ENCODE results near the gene LY6G5C. TPM values are rescaled to one million over a fixed set of nuclear protein-coding genes. Genes with fewer than 3 reads are reported as not detected.

Gene LY6G5C
- total and polyA plus RNA-seq, 2 experiments from 2014 or later, result 2.1 TPM; not detected in 1

GRCh38 chr6:31634131-31634530, 46.7 kb downstream of the LY6G5C start:
- Histone ChIP-seq H3F3A (replicated peaks; ENCODE audit: low read depth) (peaks cover 73% of the 10 kb centered on the region), H3K4me2 (no peak overlapping the region), H3K27me3 (ENCODE audit: insufficient read depth) (no peaks in the 10 kb centered on the region), H3K27ac (ENCODE audit: low read depth) (no peak overlapping the region), H3K4me1 (ENCODE audit: insufficient read depth) (no peaks in the 10 kb centered on the region), H4K20me1 (replicated peaks; ENCODE audit: insufficient read depth) (peaks cover 41% of the 10 kb centered on the region), H2AFZ (no peak overlapping the region), H3K4me3 (no peak overlapping the region), H3K79me2 (replicated peaks; ENCODE audit: insufficient read depth) (peaks cover 17% of the 10 kb centered on the region), H3K36me3 (ENCODE audit: insufficient read depth) (peaks cover 69% of the 10 kb centered on the region), H3K9me2 (ENCODE audit: insufficient read depth) (no peaks in the 10 kb centered on the region)
- Mint-ChIP-seq H3K36me3 (ENCODE audit: low read depth) (peaks cover 95% of the 10 kb centered on the region), H3K27ac (no peak overlapping the region), H3K4me1 (no peaks in the 10 kb centered on the region), H3K4me3 (no peak overlapping the region), H3K9me3 (no peaks in the 10 kb centered on the region; the same call in 2 of the 3 replicates), H3K27me3 (ENCODE audit: insufficient read depth, low read depth, poor library complexity) (peaks cover 5% of the 10 kb centered on the region)
- ATAC-seq (no peak), DNase-seq (ENCODE audit: low spot score) (no peak)
- TF ChIP-seq ZNF331 (CRISPR knock-in tag; IDR thresholded peaks at IDR 0.05; ENCODE audit: low read depth), result no peak
- TF ChIP-seq STAT1 (IDR thresholded peaks at IDR 0.05; ENCODE audit: unreplicated experiment), result no peak
- TF ChIP-seq POLR2AphosphoS5 (IDR thresholded peaks at IDR 0.05; ENCODE audit: low read depth), result no peak
- TF ChIP-seq JUNB (IDR thresholded peaks at IDR 0.05; ENCODE audit: unreplicated experiment), result no peak
- TF ChIP-seq, protein P1, sequence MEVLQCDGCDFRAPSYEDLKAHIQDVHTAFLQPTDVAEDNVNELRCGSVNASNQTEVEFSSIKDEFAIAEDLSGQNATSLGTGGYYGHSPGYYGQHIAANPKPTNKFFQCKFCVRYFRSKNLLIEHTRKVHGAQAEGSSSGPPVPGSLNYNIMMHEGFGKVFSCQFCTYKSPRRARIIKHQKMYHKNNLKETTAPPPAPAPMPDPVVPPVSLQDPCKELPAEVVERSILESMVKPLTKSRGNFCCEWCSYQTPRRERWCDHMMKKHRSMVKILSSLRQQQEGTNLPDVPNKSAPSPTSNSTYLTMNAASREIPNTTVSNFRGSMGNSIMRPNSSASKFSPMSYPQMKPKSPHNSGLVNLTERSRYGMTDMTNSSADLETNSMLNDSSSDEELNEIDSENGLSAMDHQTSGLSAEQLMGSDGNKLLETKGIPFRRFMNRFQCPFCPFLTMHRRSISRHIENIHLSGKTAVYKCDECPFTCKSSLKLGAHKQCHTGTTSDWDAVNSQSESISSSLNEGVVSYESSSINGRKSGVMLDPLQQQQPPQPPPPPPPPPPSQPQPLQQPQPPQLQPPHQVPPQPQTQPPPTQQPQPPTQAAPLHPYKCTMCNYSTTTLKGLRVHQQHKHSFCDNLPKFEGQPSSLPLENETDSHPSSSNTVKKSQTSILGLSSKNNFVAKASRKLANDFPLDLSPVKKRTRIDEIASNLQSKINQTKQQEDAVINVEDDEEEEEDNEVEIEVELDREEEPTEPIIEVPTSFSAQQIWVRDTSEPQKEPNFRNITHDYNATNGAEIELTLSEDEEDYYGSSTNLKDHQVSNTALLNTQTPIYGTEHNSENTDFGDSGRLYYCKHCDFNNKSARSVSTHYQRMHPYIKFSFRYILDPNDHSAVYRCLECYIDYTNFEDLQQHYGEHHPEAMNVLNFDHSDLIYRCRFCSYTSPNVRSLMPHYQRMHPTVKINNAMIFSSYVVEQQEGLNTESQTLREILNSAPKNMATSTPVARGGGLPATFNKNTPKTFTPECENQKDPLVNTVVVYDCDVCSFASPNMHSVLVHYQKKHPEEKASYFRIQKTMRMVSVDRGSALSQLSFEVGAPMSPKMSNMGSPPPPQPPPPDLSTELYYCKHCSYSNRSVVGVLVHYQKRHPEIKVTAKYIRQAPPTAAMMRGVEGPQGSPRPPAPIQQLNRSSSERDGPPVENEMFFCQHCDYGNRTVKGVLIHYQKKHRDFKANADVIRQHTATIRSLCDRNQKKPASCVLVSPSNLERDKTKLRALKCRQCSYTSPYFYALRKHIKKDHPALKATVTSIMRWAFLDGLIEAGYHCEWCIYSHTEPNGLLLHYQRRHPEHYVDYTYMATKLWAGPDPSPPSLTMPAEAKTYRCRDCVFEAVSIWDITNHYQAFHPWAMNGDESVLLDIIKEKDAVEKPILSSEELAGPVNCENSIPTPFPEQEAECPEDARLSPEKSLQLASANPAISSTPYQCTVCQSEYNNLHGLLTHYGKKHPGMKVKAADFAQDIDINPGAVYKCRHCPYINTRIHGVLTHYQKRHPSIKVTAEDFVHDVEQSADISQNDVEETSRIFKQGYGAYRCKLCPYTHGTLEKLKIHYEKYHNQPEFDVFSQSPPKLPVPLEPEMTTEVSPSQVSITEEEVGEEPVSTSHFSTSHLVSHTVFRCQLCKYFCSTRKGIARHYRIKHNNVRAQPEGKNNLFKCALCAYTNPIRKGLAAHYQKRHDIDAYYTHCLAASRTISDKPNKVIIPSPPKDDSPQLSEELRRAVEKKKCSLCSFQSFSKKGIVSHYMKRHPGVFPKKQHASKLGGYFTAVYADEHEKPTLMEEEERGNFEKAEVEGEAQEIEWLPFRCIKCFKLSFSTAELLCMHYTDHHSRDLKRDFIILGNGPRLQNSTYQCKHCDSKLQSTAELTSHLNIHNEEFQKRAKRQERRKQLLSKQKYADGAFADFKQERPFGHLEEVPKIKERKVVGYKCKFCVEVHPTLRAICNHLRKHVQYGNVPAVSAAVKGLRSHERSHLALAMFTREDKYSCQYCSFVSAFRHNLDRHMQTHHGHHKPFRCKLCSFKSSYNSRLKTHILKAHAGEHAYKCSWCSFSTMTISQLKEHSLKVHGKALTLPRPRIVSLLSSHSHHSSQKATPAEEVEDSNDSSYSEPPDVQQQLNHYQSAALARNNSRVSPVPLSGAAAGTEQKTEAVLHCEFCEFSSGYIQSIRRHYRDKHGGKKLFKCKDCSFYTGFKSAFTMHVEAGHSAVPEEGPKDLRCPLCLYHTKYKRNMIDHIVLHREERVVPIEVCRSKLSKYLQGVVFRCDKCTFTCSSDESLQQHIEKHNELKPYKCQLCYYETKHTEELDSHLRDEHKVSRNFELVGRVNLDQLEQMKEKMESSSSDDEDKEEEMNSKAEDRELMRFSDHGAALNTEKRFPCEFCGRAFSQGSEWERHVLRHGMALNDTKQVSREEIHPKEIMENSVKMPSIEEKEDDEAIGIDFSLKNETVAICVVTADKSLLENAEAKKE (CRISPR knock-in tag; IDR thresholded peaks at IDR 0.05), result no peak
- TF ChIP-seq EZH2 (IDR thresholded peaks at IDR 0.05; ENCODE audit: low read depth, unreplicated experiment), result no peak

DNA sequence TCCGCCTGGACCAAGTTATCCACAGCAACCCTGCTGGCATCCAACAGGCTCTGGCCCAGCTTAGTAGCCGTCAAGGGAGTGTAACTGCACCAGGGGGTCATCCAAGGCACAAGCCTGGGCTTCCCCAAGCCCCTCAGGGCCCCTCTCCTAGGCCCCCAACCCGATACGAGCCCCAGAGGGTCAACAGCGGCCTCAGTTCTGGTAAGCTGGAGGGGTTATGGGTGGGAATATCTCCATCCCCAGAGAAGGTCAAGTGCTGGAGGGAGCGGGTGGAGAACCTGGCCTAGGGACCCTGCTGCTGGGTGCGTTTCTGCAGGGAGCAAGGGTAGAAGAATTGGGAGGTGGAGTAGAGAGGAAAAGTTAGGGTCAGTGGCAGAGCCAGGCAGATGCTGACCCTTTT, 47.4 kb downstream of the LY6G5C start:
- H3K36me3 Mint-ChIP-seq (ENCODE audit: low read depth), result peaks cover 95% of the 10 kb centered on the region
- Histone ChIP-seq H3K4me2 (no peak overlapping the region), H3K27ac (ENCODE audit: low read depth) (no peak overlapping the region), H3K36me3 (ENCODE audit: insufficient read depth) (peaks cover 76% of the 10 kb centered on the region), H2AFZ (no peak overlapping the region), H3F3A (replicated peaks; ENCODE audit: low read depth) (peaks cover 74% of the 10 kb centered on the region), H3K9me2 (ENCODE audit: insufficient read depth) (no peaks in the 10 kb centered on the region), H3K79me2 (replicated peaks; ENCODE audit: insufficient read depth) (peaks cover 21% of the 10 kb centered on the region), H4K20me1 (replicated peaks; ENCODE audit: insufficient read depth) (peaks cover 46% of the 10 kb centered on the region), H3K27me3 (ENCODE audit: insufficient read depth) (no peaks in the 10 kb centered on the region), H3K4me1 (ENCODE audit: insufficient read depth) (no peaks in the 10 kb centered on the region), H3K4me3 (no peak overlapping the region)
- DNase-seq (ENCODE audit: low spot score), result no peak
- no peaks in the 10 kb centered on the region; the same call in 2 of the 3 replicates for H3K9me3 Mint-ChIP-seq
- no peak overlapping the region for H3K27ac Mint-ChIP-seq
- no peak for ATAC-seq
- no peak overlapping the region for H3K4me3 Mint-ChIP-seq
- peaks cover 2% of the 10 kb centered on the region for H3K27me3 Mint-ChIP-seq (ENCODE audit: insufficient read depth, low read depth, poor library complexity)
- H3K4me1 Mint-ChIP-seq, result no peaks in the 10 kb centered on the region
- TF ChIP-seq ZNF114 (CRISPR knock-in tag; IDR thresholded peaks at IDR 0.05) (no peak), JUNB (IDR thresholded peaks at IDR 0.05; ENCODE audit: unreplicated experiment) (no peak), CREB1 (CRISPR knock-in tag; IDR thresholded peaks at IDR 0.05; ENCODE audit: low read depth) (no peak), EZH2 (IDR thresholded peaks at IDR 0.05; ENCODE audit: low read depth, unreplicated experiment) (no peak), POLR2AphosphoS5 (IDR thresholded peaks at IDR 0.05; ENCODE audit: low read depth) (no peak), STAT1 (IDR thresholded peaks at IDR 0.05; ENCODE audit: unreplicated experiment) (no peak), ZNF331 (CRISPR knock-in tag; IDR thresholded peaks at IDR 0.05; ENCODE audit: low read depth) (no peak)
- TF ChIP-seq, protein P2, sequence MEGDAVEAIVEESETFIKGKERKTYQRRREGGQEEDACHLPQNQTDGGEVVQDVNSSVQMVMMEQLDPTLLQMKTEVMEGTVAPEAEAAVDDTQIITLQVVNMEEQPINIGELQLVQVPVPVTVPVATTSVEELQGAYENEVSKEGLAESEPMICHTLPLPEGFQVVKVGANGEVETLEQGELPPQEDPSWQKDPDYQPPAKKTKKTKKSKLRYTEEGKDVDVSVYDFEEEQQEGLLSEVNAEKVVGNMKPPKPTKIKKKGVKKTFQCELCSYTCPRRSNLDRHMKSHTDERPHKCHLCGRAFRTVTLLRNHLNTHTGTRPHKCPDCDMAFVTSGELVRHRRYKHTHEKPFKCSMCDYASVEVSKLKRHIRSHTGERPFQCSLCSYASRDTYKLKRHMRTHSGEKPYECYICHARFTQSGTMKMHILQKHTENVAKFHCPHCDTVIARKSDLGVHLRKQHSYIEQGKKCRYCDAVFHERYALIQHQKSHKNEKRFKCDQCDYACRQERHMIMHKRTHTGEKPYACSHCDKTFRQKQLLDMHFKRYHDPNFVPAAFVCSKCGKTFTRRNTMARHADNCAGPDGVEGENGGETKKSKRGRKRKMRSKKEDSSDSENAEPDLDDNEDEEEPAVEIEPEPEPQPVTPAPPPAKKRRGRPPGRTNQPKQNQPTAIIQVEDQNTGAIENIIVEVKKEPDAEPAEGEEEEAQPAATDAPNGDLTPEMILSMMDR (conservative IDR thresholded peaks at IDR 0.05; ENCODE audit: low read depth in 2 of 2), result no peak

All from GM23338 (cell line).